Kidney (tissue), 14 donors: ENCODE results near the gene CCL28. TPM values are rescaled to one million over a fixed set of nuclear protein-coding genes. Genes with fewer than 3 reads are reported as not detected.

ENCODE experiments used
- DNase-seq, 5 donors: peaks; one replicate each; pipeline ENCODE4 v3.0.0-alpha.2; 2013 to 2020
- FAIRE-seq: peaks from 2 replicates; lab custom pipeline; 2012; peaks lifted over from hg19 to GRCh38; lab: Jason Lieb, UNC
- H3K27ac ChIP-seq, 2 donors: one replicate each; pipeline ENCODE4 v1.7.0; 2013; ENCODE audit warnings: low read depth in 2 of 2, low read length in 2 of 2, inconsistent platforms in 1 of 2
- H3K27me3 ChIP-seq: one replicate; pipeline ENCODE4 v1.7.1; 2013; ENCODE audit warnings: low read length, inconsistent platforms; ENCODE audit not compliant: control insufficient read depth, insufficient read depth
- H3K36me3 ChIP-seq, 3 donors: one replicate each; pipeline versions ENCODE4 v1.7.0 to v1.7.1; 2013; ENCODE audit warnings: low read length in 3 of 3, control low read depth in 1 of 3, inconsistent platforms in 1 of 3; ENCODE audit not compliant: insufficient read depth in 3 of 3, control insufficient read depth in 2 of 3
- H3K4me1 ChIP-seq, 3 donors: one replicate each; pipeline versions ENCODE4 v1.7.0 to v1.7.1; 2013; ENCODE audit warnings: low read length in 3 of 3, inconsistent platforms in 1 of 3, low read depth in 1 of 3; ENCODE audit not compliant: control insufficient read depth in 2 of 3, insufficient read depth in 2 of 3
- H3K4me3 ChIP-seq, 3 donors: one replicate each; pipeline versions ENCODE4 v1.7.0 to v1.8.1; 2013; ENCODE audit warnings: low read length in 3 of 3, control low read depth in 1 of 3, inconsistent platforms in 1 of 3
- H3K9ac ChIP-seq, 3 donors: one replicate each; pipeline versions ENCODE4 v1.7.0 to v1.7.1; 2013; ENCODE audit warnings: low read length in 3 of 3, control low read depth in 1 of 3, inconsistent platforms in 1 of 3
- H3K9me3 ChIP-seq, 3 donors: one replicate each; pipeline versions ENCODE4 v1.7.0 to v1.7.1; 2013; ENCODE audit warnings: low read length in 3 of 3, control low read depth in 1 of 3, inconsistent platforms in 1 of 3; ENCODE audit not compliant: control insufficient read depth in 2 of 3, insufficient read depth in 1 of 3
- intact Hi-C: fragments of 100-400 bp; cut with DNase I; formaldehyde crosslinking; loops from one replicate; pipeline ENCODE4 v1.11.1; 2022
- polyA plus RNA-seq: library from polyadenylated mRNA; stranded (reverse); fragments of 350-450 nt; fragmentation: Illumina TruSeq; extraction: RNeasy Lipid Tissue Mini Kit (QIAGEN cat#74804); gene quantifications from one replicate; pipeline ENCODE4 v1.2.3, GENCODE V29; 2014; ENCODE audit warnings: low read depth, low replicate concordance; ENCODE audit not compliant: insufficient read depth
- total RNA-seq: library from RNA; stranded (reverse); fragmentation: NEBNext Ultra II Directional; extraction: Animal tissue kit (Norgen Biotek cat#: 25700); gene quantifications from one replicate; pipeline ENCODE4 v1.2.1, GENCODE V29; 2021
- TF ChIP-seq, protein P1 (sequence below): IDR thresholded peaks from 3 replicates; pipeline ENCODE4 v1.5.1; 2012; ENCODE audit warnings: mild to moderate bottlenecking, moderate library complexity, borderline replicate concordance; ENCODE audit not compliant: insufficient read depth; ENCODE audit errors: extremely low read depth
- donor health status: control.
- donor health status: control.
- donor health status: control.
- donor health status: control.
- donor health status: control.
- donor health status: DM: yes; HTN: yes; CAD: no.
- donor health status: Normal renal cell carcinoma (clear cell type).

CCL28 gene
- total and polyA plus RNA-seq, 2 donors from 2014 or later, result 2.3 to 22.8 TPM

GRCh38 chr5:43363445-43364152 lies 48.6 kb downstream of the CCL28 start:
- intact Hi-C loops, result no loop called here

DNA sequence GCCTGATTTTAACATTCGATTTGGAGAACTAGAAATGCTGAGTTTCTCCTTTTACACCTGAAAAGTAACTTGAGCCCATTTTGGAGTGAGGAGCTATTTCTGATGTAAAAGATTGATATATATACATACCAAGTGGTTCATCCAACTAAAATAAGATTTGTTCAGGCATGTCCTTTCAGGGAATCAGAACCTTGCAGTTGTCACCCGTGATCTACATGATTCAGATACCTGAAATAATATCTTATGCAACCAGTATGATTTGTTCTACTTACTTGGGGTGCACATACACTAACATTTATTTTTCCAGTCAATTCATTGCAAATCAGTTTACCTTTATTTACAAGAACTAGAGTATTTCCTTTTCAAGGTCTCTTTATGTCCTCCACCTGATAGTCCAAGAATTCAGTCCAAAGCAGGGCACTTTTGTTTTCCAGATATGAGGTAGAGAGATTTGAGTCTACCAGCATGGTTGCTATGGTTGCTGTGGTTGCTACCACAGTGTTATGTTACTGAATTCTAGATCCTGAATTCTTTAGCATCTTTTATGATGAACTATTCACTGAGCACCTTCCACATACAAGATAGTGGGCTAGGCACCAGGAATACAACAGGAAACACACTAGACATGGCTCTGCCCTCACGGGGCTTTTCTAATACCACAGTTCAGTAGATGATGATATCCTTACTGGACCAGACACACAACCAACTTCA lies 49.3 kb downstream of the CCL28 start:
- FAIRE-seq (no peak), DNase-seq (no peak)
- no peak overlapping the region for H3K4me3 ChIP-seq
- no peak overlapping the region for H3K9ac ChIP-seq
- no peak overlapping the region for H3K27ac ChIP-seq
- no peaks in the 10 kb centered on the region for H3K4me1 ChIP-seq
- intact Hi-C loops, result no loop called here
- H3K36me3 ChIP-seq, result no peaks in the 10 kb centered on the region
- H3K27me3 ChIP-seq, result no peaks in the 10 kb centered on the region
- H3K9me3 ChIP-seq, result no peaks in the 10 kb centered on the region
- TF ChIP-seq, protein P1, sequence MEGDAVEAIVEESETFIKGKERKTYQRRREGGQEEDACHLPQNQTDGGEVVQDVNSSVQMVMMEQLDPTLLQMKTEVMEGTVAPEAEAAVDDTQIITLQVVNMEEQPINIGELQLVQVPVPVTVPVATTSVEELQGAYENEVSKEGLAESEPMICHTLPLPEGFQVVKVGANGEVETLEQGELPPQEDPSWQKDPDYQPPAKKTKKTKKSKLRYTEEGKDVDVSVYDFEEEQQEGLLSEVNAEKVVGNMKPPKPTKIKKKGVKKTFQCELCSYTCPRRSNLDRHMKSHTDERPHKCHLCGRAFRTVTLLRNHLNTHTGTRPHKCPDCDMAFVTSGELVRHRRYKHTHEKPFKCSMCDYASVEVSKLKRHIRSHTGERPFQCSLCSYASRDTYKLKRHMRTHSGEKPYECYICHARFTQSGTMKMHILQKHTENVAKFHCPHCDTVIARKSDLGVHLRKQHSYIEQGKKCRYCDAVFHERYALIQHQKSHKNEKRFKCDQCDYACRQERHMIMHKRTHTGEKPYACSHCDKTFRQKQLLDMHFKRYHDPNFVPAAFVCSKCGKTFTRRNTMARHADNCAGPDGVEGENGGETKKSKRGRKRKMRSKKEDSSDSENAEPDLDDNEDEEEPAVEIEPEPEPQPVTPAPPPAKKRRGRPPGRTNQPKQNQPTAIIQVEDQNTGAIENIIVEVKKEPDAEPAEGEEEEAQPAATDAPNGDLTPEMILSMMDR, result no peak

More at GRCh38 chr5:43363445-43364152, 48.6 kb downstream of the CCL28 start:
- Histone ChIP-seq H3K4me1 (no peaks in the 10 kb centered on the region), H3K9ac (no peak overlapping the region), H3K36me3 (no peaks in the 10 kb centered on the region), H3K27ac (no peak overlapping the region), H3K4me3 (no peak overlapping the region), H3K27me3 (no peaks in the 10 kb centered on the region), H3K9me3 (no peaks in the 10 kb centered on the region)
- TF ChIP-seq, protein P1, result no peak
- FAIRE-seq (no peak), DNase-seq (no peak)

- no peak overlapping the region for H3K27ac ChIP-seq
These were observed 53.5 kb downstream of the CCL28 start for GRCh38 chr5:43358726-43359125.

More at GRCh38 chr5:43358726-43359125, 53.5 kb downstream of the CCL28 start:
- Histone ChIP-seq H3K36me3 (no peaks in the 10 kb centered on the region), H3K27me3 (no peaks in the 10 kb centered on the region), H3K4me1 (peaks cover 0 to 9% (median 8%) of the 10 kb centered on the region in 3 donors), H3K4me3 (no peak overlapping the region), H3K9me3 (no peaks in the 10 kb centered on the region), H3K9ac (no peak overlapping the region)
- TF ChIP-seq, protein P1, result no peak
- DNase-seq (peak in 2 of 5 donors; percentile 0 to 49), FAIRE-seq (no peak)
- intact Hi-C loops, result no loop called here
